Hepatocyte (in vitro differentiated cells): ENCODE measurements around the gene SNAI1. TPM values are rescaled to one million over a fixed set of nuclear protein-coding genes. Genes with fewer than 3 reads are reported as not detected.
A peak's percentile ranks its signal among the peaks of the same experiment; 100 is the strongest.

Experiments
- DNase-seq: peaks from one replicate; pipeline ENCODE4 v3.0.0-alpha.2; 2016; ENCODE audit warnings: low spot score
- H2AFZ ChIP-seq: fragments of 200-600 bp; sonication (generic); 2 replicates; pipeline ENCODE4 v1.6.0; 2016; ENCODE audit warnings: antibody characterized with exemption, mild to moderate bottlenecking
- H3K27ac ChIP-seq: fragments of 200-600 bp; sonication (generic); 2 replicates; pipeline ENCODE4 v1.5.1; 2016; ENCODE audit warnings: mild to moderate bottlenecking
- H3K27me3 ChIP-seq: fragments of 200-600 bp; sonication (generic); 2 replicates; pipeline ENCODE4 v1.6.1; 2016
- H3K36me3 ChIP-seq: fragments of 200-600 bp; sonication (generic); replicated peaks from 2 replicates; pipeline ENCODE4 v1.5.1; 2016; ENCODE audit warnings: low read depth; ENCODE audit not compliant: insufficient read depth
- H3K4me1 ChIP-seq: fragments of 200-600 bp; sonication (generic); 2 replicates; pipeline ENCODE4 v1.5.1; 2016; ENCODE audit warnings: mild to moderate bottlenecking, moderate library complexity; ENCODE audit not compliant: insufficient read depth
- H3K4me2 ChIP-seq: fragments of 200-600 bp; sonication (generic); 2 replicates; pipeline ENCODE4 v1.6.0; 2016
- H3K4me3 ChIP-seq: fragments of 200-600 bp; sonication (generic); 2 replicates; pipeline ENCODE4 v1.5.1; 2016; ENCODE audit warnings: mild to moderate bottlenecking
- H3K79me2 ChIP-seq: fragments of 200-600 bp; sonication (generic); 2 replicates; pipeline ENCODE4 v1.6.0; 2017; ENCODE audit warnings: mild to moderate bottlenecking
- H3K9me2 ChIP-seq: fragments of 200-600 bp; sonication (generic); replicated peaks from 2 replicates; pipeline ENCODE4 v1.6.0; 2017; ENCODE audit warnings: mild to moderate bottlenecking; ENCODE audit not compliant: insufficient read depth
- H3K9me3 ChIP-seq: fragments of 200-600 bp; sonication (generic); 2 replicates; pipeline ENCODE4 v1.5.1; 2016; ENCODE audit warnings: low read depth, mild to moderate bottlenecking
- H4K20me1 ChIP-seq: fragments of 200-600 bp; sonication (generic); 2 replicates; pipeline ENCODE4 v1.6.0; 2016; ENCODE audit warnings: mild to moderate bottlenecking; ENCODE audit not compliant: insufficient read depth, poor library complexity, severe bottlenecking
- CTCF ChIP-seq: fragments of 200-600 bp; sonication (generic); IDR thresholded peaks from 2 replicates; pipeline ENCODE4 v1.5.1; 2016; ENCODE audit warnings: antibody characterized with exemption, mild to moderate bottlenecking; ENCODE audit not compliant: poor library complexity
- EZH2 ChIP-seq: fragments of 200-600 bp; sonication (generic); IDR thresholded peaks from 2 replicates; pipeline ENCODE4 v1.6.1; 2016; ENCODE audit warnings: antibody characterized with exemption, mild to moderate bottlenecking, borderline replicate concordance
- EZH2phosphoT487 ChIP-seq: fragments of 200-600 bp; sonication (generic); IDR thresholded peaks from one replicate; pipeline ENCODE4 v1.6.1; 2018; ENCODE audit warnings: antibody characterized with exemption, mild to moderate bottlenecking, low read depth, moderate library complexity; ENCODE audit not compliant: unreplicated experiment, severe bottlenecking
- WGBS: methylation state at CpG from one replicate; pipeline ENCODE4 v1.1.6; 2016; ENCODE audit warnings: low lambda C conversion rate; ENCODE audit errors: missing lambda C conversion rate; 5-methylcytosine and 5-hydroxymethylcytosine counted together
- polyA plus RNA-seq: library from polyadenylated mRNA; unstranded; fragments of >200 nt; fragmentation: Nextera tagmentation; extraction: Ambion mirVana; gene quantifications from 2 replicates; pipeline ENCODE4 v1.2.1, GENCODE V29; 2016
- total RNA-seq: library from RNA; depleted of rRNA; stranded (reverse); fragments of >200 nt; gene quantifications from 2 replicates; pipeline ENCODE4 v1.2.3, GENCODE V29; 2014

The SNAI1 gene
- total and polyA plus RNA-seq, 2 experiments from 2014 or later, result 2.9 to 9.8 TPM

GRCh38 chr20:49986049-49986448 lies 3.3 kb downstream of the SNAI1 start:
- Histone ChIP-seq H3K36me3 (no peaks in the 10 kb centered on the region), H2AFZ (no peak overlapping the region), H3K79me2 (peaks cover 46% of the 10 kb centered on the region), H3K9me3 (no peaks in the 10 kb centered on the region), H3K4me2 (peak overlapping the region; percentile 94), H3K4me1 (peaks cover 53% of the 10 kb centered on the region), H3K9me2 (no peaks in the 10 kb centered on the region), H3K27me3 (no peaks in the 10 kb centered on the region), H3K4me3 (no peak overlapping the region), H3K27ac (peak overlapping the region; percentile 95), H4K20me1 (peaks cover 7% of the 10 kb centered on the region)
- no peak for TF ChIP-seq EZH2
- TF ChIP-seq CTCF, result no peak
- TF ChIP-seq EZH2phosphoT487, result no peak
- 65% methylated on average over 4 of the region's 4 CpGs for WGBS
- no peak for DNase-seq

GRCh38 chr20:49987015-49987867 lies 4.5 kb downstream of the SNAI1 start:
- peaks cover 7% of the 10 kb centered on the region for H4K20me1 ChIP-seq
- 75% methylated on average over 15 of the region's 15 CpGs for WGBS
- H3K9me2 ChIP-seq, result no peaks in the 10 kb centered on the region
- peak overlapping the region; percentile 94 for H3K4me2 ChIP-seq
- H3K4me1 ChIP-seq, result peaks cover 46% of the 10 kb centered on the region
- no peak for DNase-seq
- peaks cover 46% of the 10 kb centered on the region for H3K79me2 ChIP-seq
- no peak overlapping the region for H3K4me3 ChIP-seq
- TF ChIP-seq EZH2phosphoT487 (no peak), EZH2 (no peak), CTCF (no peak)
- H3K27ac ChIP-seq, result peak overlapping the region; percentile 95
- no peak overlapping the region for H2AFZ ChIP-seq
- no peaks in the 10 kb centered on the region for H3K36me3 ChIP-seq
- no peaks in the 10 kb centered on the region for H3K27me3 ChIP-seq
- no peaks in the 10 kb centered on the region for H3K9me3 ChIP-seq

GRCh38 chr20:49987868-49988690 lies 5.3 kb downstream of the SNAI1 start:
- H3K4me1 ChIP-seq, result peaks cover 45% of the 10 kb centered on the region
- 70% methylated on average over 16 of the region's 18 CpGs for whole genome bisulfite sequencing
- H3K4me2 ChIP-seq, result peak overlapping the region; percentile 94
- H3K79me2 ChIP-seq, result peaks cover 44% of the 10 kb centered on the region
- no peaks in the 10 kb centered on the region for H3K9me2 ChIP-seq
- no peak for DNase-seq
- peak overlapping the region; percentile 95 for H3K27ac ChIP-seq
- H3K36me3 ChIP-seq, result no peaks in the 10 kb centered on the region
- H2AFZ ChIP-seq, result no peak overlapping the region
- TF ChIP-seq EZH2 (no peak), CTCF (no peak), EZH2phosphoT487 (no peak)
- no peaks in the 10 kb centered on the region for H3K9me3 ChIP-seq
- no peak overlapping the region for H3K4me3 ChIP-seq
- peaks cover 7% of the 10 kb centered on the region for H4K20me1 ChIP-seq
- no peaks in the 10 kb centered on the region for H3K27me3 ChIP-seq
